NK-92 treated with Interleukin-12 subunit alpha and Interleukin-12 subunit beta, amount 100 ng/mL, for 24 hours (cell line): ENCODE results near the gene HAUS3.
"Not testable (repeated sequence)": the region's sequence is repeated elsewhere in the genome, so short reads cannot be mapped to it uniquely, and the experiment has no call there.

Experiments used
- DNase-seq: peaks from one replicate; lab custom pipeline; 2025; lab: John Stamatoyannopoulos, UW

Gene HAUS3

DNA sequence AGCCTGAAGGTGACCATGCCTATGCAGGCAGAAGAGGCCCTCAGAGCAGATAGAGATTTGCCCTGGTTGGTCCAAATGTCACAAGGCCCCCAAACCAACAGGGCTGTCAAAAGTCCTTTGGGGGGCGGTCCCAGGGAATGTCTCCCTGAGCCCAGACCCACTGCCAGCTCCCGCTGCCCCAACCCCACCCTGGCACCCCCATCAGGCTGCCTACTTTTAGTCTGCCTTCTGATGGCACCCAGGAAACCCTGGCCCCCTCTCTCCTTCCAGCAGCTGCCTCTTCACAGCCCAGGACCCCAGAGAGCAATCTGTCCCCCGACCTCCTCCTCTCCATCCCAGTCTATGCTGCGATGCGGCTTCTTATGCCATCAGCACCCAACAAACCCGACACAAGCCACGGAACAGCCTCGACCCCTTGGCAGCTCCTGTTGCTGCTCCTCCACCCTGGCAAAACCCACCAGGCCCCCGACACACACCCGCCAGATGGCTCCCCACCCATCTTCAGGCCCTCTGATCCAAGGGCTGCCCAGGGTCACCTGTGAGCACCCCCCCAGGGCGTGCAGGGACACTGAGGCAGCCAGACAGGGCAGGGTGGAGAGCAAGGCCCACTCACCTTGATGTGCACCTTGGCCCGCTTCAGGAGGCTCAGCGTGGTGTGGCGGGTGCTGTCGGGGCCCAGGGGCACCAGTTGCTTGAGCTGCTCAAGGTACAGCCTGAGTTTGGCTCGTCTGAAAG is 10.0 kb upstream of the HAUS3 start:
- no peak for DNase-seq

DNA sequence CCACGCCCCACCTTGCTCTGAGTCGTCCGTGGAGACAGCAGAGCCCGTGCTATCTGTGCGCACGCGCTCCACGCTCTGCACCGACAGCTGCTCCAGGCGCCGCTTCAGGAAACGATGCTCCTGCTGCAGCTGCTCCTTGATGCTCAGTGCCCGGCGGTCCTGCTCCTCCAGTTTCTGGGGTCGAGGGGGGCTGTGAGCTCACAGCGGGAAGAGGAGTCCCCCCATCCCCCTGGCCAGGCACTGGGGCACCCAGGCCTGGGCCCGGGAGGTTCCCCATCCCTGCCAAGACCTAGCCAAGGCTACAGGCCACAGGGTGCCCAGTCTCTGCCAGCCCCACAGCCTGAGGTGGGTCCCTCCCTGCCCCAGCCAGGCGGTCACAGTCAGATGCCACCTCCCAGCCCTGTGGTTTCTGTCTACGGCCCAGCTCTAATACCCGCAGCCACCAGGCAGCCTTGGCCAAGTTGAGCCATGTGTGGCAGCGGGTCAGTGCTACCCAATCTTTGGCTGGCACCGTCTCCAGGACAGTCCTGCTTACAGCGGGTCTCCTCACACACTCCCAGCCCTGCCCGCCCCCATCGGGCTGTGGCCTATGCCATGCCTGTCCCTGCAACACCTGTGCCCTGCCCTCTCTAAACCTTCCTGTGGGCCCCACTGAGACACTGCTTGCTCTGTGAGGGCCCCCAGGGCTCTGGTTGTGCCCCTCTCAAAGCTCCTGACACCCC is 9.3 kb upstream of the HAUS3 start:
- DNase-seq = no peak

DNA sequence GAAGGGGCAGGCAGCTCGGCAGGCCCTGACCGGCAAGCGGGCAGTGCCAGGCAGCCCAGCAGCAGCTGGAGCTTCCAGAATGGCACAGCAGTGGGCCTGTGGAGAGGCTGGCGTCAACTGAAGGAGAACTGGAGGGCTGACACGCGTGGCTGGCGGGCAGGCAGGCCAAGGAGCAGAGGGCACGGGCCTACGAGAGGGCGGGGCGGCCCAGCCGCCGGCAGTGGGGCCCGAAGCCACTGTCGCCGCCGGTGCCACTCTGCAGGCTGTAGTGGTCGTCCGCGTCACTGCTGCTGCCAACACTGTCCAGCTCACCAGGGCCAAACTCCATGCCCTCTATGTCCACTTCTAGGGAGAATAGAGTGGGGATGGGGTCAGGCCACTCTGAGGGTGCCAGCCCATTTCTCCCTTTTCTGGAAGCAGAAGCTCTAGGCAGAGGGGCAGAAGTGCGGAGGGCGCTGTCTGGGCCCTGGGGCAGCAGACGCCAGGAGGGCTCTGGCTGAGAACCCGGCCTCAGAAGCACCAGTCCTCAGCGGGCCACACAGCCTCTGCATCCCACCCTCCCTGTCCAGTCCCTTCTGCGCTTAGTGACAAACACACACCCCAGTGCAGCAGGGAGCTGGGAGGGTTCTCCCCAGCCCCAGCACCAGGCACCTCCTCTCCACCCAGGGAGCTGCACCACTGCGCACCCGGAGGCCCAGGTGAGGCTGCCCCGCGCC is 8.6 kb upstream of the HAUS3 start:
- DNase-seq = no peak

- no peak for DNase-seq
Measured at GRCh38 chr4:2249526-2250356, 7.8 kb upstream of the HAUS3 start.

GRCh38 chr4:2248821-2249261 is 6.9 kb upstream of the HAUS3 start:
- no peak for DNase-seq

- DNase-seq = no peak
Measured at GRCh38 chr4:2248044-2248780, 6.3 kb upstream of the HAUS3 start.

DNA sequence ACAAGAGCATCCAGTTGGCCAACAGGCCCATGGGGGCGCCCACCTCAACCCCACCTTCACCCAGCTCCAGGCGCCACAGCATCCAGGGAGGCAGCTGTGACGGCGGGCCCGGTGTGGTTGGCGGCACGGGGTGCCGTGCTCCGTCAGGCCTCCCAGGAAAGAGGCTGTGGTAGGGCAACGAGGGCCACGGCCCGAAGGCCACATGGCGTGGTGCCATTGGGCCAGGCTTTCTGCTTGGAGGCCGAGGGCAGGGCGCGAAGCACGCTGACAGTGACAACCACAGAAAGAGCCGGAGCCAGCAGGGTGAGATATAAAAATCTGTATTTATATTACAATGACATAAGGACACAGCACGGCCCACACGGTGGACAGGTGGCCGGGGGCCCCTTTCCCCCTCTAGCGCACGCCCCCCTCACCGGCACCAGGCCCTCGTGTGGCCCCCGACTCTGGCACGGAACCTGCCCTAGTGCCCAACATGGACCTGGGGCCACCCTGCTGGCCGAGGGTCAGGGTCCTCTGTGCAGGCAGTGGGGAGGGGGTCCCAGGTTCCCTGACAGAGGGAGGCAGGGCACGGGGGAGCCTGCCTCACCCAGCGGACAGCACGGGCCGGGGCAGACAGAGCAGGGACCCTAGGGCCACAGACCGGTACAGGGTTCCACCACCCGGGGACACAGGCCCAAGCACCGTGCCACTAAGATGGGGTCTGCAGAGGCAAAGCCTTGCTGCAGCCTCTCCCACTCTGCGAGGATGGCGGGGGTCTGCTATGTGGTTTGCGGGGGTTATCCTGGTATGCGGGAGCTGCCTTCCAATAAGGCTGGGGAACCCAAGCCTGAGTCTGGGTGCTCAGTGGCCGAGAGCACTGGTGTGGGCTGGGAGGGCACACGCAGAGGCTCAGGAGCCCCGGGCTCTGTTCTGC is 5.5 kb upstream of the HAUS3 start:
- no peak for DNase-seq

- no peak for DNase-seq
Measured at GRCh38 chr4:2246384-2247127, 4.6 kb upstream of the HAUS3 start.

DNA sequence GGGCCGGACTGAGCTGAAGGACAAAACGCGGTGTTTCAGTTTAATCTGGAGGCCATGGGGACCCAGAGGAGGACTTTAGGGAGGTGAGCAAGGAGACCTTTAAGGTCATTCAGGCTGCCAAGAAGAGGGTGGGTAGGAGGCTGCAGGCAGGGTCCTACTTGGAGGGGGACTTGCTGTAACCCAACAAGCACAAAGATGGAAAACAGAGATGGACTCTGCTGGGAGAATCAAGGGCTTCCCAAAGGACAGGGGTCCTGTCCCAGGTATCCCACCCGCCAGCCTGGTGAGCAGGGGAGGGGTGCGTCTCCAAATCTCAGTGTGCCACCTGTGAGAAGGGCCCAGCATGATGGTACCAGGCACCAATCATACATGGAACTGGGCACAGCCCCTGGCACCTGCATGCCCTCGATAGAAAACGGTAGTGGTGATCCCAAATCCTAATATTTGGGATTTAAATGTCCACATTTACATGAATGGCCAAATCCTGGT is 3.9 kb upstream of the HAUS3 start:
- DNase-seq = no peak

DNA sequence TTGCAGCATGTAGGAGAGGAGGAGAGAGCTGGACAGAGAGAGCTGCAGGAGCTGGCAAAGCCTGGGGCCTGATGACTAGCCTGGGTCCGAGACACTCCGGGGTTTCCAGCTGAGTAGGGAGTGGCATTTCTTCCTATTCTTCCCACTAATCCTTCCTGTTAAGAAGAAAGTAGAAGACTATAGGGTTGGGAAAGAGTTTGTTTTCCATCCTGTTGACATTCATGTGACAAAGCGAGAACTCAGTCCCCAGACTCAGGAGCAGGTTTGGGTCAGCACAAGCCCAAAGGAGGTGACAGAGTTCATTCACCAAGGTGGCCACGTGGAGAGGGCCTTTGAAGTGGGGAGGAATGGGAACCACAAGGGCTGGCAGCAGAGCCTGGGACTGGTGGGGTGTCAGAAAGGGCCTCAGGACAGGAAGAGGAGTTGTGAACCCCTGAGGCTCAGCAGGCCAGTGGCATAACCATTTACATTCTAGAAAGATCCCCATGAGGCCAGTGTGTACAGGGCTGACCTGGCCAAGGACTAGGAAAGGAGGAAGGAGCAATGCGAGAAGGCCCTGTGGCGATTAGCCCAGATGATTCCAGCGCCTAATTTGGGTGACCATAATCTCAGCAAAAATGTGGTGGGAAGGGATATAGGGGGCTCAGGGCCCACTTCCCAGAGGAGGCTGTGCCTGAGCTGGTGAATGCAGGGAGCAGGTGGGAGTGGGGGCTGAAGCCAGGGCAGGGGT is 3.3 kb upstream of the HAUS3 start:
- no peak for DNase-seq

- DNase-seq = no peak
Measured at GRCh38 chr4:2243681-2244380, 1.9 kb upstream of the HAUS3 start.

DNA sequence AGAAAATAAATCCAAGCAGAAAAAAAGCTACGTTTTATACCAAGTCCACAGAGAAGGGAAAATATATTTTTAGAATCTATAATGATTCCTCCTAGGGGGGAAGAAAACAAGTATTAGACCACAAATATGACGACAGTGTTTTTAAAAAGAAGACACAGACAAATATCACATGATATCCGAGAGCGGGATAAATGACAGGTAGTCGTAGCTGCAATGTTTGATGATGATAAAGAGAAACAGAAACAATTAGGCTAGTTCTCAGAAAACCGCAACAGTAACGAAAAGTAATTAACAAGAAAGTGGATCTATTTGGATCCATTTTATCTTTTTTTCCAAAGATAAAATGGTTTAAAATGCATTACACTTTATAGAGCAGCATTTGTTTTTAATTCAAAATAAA is 918 bp downstream of the HAUS3 start:
- DNase-seq = no peak

GRCh38 chr4:2236944-2237666 is 4.8 kb downstream of the HAUS3 start:
- no peak for DNase-seq

- no peak for DNase-seq
Measured at GRCh38 chr4:2231082-2231481, 10.8 kb downstream of the HAUS3 start.

GRCh38 chr4:2226261-2226660 is 15.7 kb downstream of the HAUS3 start:
- DNase-seq = no peak

- no peak for DNase-seq
Measured at GRCh38 chr4:2222838-2223237, 19.1 kb downstream of the HAUS3 start.

- DNase-seq = not testable (repeated sequence)
Measured at GRCh38 chr4:2221378-2221777, 20.5 kb downstream of the HAUS3 start.
